Tibial nerve (tissue), 4 donors: ENCODE data around the gene WDTC1. TPM values are rescaled to one million over a fixed set of nuclear protein-coding genes. Genes with fewer than 3 reads are reported as not detected.

ENCODE experiments used
- DNase-seq, 2 donors: peaks; one replicate each; pipeline ENCODE4 v3.0.0-alpha.2; 2019; ENCODE audit warnings: low spot score in 2 of 2
- H3K27ac ChIP-seq, 4 donors: fragments of 200-600 bp; sonication (generic) in 3 of 4; one replicate each; pipeline ENCODE4 v1.5.1; 2017 to 2019; ENCODE audit warnings: mild to moderate bottlenecking in 1 of 4
- H3K27me3 ChIP-seq, 2 donors: fragments of 200-600 bp; sonication (generic) in 1 of 2; one replicate each; pipeline versions ENCODE4 v1.5.1 to v1.6.0; 2017 to 2019
- H3K36me3 ChIP-seq, 3 donors: fragments of 200-600 bp; sonication (generic); one replicate each; pipeline ENCODE4 v1.5.1; 2018 to 2019
- H3K4me1 ChIP-seq, 4 donors: fragments of 200-600 bp; sonication (generic) in 3 of 4; one replicate each; pipeline ENCODE4 v1.5.1; 2017 to 2019
- H3K4me3 ChIP-seq, 4 donors: fragments of 200-600 bp; sonication (generic) in 3 of 4; one replicate each; pipeline ENCODE4 v1.5.1; 2017 to 2019; ENCODE audit warnings: mild to moderate bottlenecking in 1 of 4, moderate library complexity in 1 of 4
- H3K9me3 ChIP-seq, 4 donors: fragments of 200-600 bp; sonication (generic) in 3 of 4; one replicate each; pipeline ENCODE4 v1.5.1; 2017 to 2019
- CTCF ChIP-seq, 5 experiments: fragments of 200-600 bp in 3 of 5; fragments of 450-650 bp in 2 of 5; sonication (generic) in 3 of 5; IDR thresholded peaks; one replicate each; pipeline ENCODE4 v1.5.1; 2016 to 2019; ENCODE audit warnings: antibody characterized with exemption in 5 of 5, mild to moderate bottlenecking in 3 of 5, moderate library complexity in 2 of 5
- EP300 ChIP-seq, 2 donors: sonication (generic); formaldehyde crosslinking; IDR thresholded peaks; one replicate each; pipeline ENCODE4 v1.6.1; 2017; ENCODE audit warnings: antibody characterized with exemption in 2 of 2, mild to moderate bottlenecking in 1 of 2
- POLR2A ChIP-seq, 2 donors: fragments of 450-650 bp; IDR thresholded peaks; one replicate each; pipeline ENCODE4 v1.6.1; 2017; ENCODE audit warnings: antibody characterized with exemption in 2 of 2, mild to moderate bottlenecking in 2 of 2, moderate library complexity in 2 of 2
- WGBS, 2 donors: methylation state at CpG; one replicate each; pipeline ENCODE4 v1.1.5; 2018; 5-methylcytosine and 5-hydroxymethylcytosine counted together
- total RNA-seq, 4 donors: library from RNA; depleted of rRNA; stranded (reverse); fragments of >200 nt; gene quantifications; one replicate each; pipeline ENCODE4 v1.1.0, GENCODE V29; 2016

The WDTC1 gene
- total RNA-seq, 4 donors from 2014 or later = 33.0 to 51.0 (median 38.4) TPM

- Histone ChIP-seq H3K36me3 (peaks cover 5 to 84% (median 18%) of the 10 kb centered on the region in 3 donors), H3K27me3 (no peaks in the 10 kb centered on the region), H3K4me1 (peaks cover 0 to 15% (median 0%) of the 10 kb centered on the region in 4 donors), H3K27ac (no peak overlapping the region), H3K9me3 (no peaks in the 10 kb centered on the region), H3K4me3 (no peak overlapping the region)
- TF ChIP-seq CTCF (IDR thresholded peaks at IDR 0.05) (peak; percentile 69 to 82 (median 76)), POLR2A (IDR thresholded peaks at IDR 0.05) (no peak)
- DNase-seq = no peak
- WGBS, 2 donors = 52 to 63% methylated on average over 10 to 11 of the region's 11 CpGs
These were observed 98.3 kb downstream of the WDTC1 start for GRCh38 chr1:27332536-27333281.

- peaks cover 5 to 91% (median 18%) of the 10 kb centered on the region in 3 donors for H3K36me3 ChIP-seq
- H3K9me3 ChIP-seq = no peaks in the 10 kb centered on the region
- H3K27me3 ChIP-seq = no peaks in the 10 kb centered on the region
- no peak overlapping the region for H3K27ac ChIP-seq
- DNase-seq = no peak
- peaks cover 0 to 4% (median 0%) of the 10 kb centered on the region in 4 donors for H3K4me1 ChIP-seq
- H3K4me3 ChIP-seq = no peak overlapping the region
- TF ChIP-seq POLR2A (IDR thresholded peaks at IDR 0.05) = no peak
- TF ChIP-seq EP300 (IDR thresholded peaks at IDR 0.05) = no peak
- TF ChIP-seq CTCF (IDR thresholded peaks at IDR 0.05) = no peak
- WGBS, 2 donors = 83 to 85% methylated on average over 15 to 16 of the region's 17 CpGs
These were observed 99.4 kb downstream of the WDTC1 start for GRCh38 chr1:27333717-27334279.

DNA sequence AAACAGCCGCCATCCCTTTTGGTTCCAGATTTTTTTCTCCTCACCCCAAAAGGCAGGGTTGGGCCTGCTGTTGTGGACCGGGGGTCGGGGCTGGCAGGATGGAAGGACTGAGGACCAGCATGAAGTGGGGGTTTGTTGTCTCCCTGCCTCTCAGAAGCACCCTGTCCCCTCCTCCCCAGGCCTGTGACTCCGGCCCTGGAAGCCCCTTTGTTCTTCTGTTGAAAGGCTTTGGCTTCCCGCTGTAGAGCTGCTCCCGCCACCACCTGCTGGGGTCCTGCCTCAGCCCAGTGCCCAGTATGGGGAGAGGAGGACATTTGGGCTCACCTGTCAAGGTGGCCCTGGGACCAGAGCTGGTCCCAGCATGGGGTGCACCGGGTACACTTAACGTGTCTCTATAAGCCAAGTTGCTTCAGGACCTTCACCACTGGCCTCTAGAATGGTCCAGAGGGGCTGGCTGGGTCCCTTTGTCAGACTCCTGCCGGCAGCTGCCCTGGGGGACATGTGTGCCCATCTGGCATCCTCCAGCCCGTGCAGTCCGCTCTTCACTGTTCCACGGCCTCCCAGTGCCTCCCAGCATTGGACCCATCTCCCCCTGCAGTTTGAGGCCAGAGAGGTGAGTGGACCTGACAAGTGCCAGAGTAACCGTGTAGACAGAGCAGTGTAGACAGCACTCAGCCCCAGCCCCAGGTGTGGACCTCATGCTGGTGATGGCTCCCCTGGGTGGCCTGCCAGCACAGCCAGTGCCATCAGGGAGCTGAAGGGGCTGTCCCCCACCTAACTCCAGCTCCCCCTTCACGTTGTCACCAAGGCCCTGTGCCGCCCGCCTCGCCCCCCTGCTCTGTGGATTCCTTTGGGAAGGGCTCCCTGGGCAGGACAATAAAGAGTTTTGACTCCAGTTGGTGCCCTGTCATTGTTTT is 101.3 kb downstream of the WDTC1 start:
- Histone ChIP-seq H3K27me3 (no peaks in the 10 kb centered on the region), H3K36me3 (peaks cover 5 to 85% (median 18%) of the 10 kb centered on the region in 3 donors)

GRCh38 chr1:27336756-27337155 is 102.3 kb downstream of the WDTC1 start:
- no peak for TF ChIP-seq POLR2A (IDR thresholded peaks at IDR 0.05)
- no peak for TF ChIP-seq EP300 (IDR thresholded peaks at IDR 0.05)
- no peak for TF ChIP-seq CTCF (IDR thresholded peaks at IDR 0.05)
- peaks cover 0 to 5% (median under 1%) of the 10 kb centered on the region in 4 donors for H3K4me1 ChIP-seq
- 93 to 97% methylated on average over 5 of the region's 5 CpGs for WGBS, 2 donors
- DNase-seq = no peak
- peaks cover 3 to 75% (median 18%) of the 10 kb centered on the region in 3 donors for H3K36me3 ChIP-seq
- H3K27ac ChIP-seq = no peak overlapping the region
- H3K9me3 ChIP-seq = no peaks in the 10 kb centered on the region
- H3K27me3 ChIP-seq = no peaks in the 10 kb centered on the region
- no peak overlapping the region for H3K4me3 ChIP-seq

More for the DNA sequence above, 101.3 kb downstream of the WDTC1 start:
- Histone ChIP-seq H3K27ac (no peak overlapping the region), H3K9me3 (no peaks in the 10 kb centered on the region), H3K4me1 (no peaks in the 10 kb centered on the region), H3K4me3 (no peak overlapping the region)
- WGBS, 2 donors = 86 to 89% methylated on average over 14 to 16 of the region's 17 CpGs
- DNase-seq = no peak
- TF ChIP-seq POLR2A (IDR thresholded peaks at IDR 0.05) = no peak
- TF ChIP-seq CTCF (IDR thresholded peaks at IDR 0.05) = no peak
- TF ChIP-seq EP300 (IDR thresholded peaks at IDR 0.05) = no peak
